ENCODE measurements around the gene ZNF148.
"Not testable (repeated sequence)": the region's sequence is repeated elsewhere in the genome, so short reads cannot be mapped to it uniquely, and the experiment has no call there.

GRCh38 chr3:125343367-125343766, 31.8 kb downstream of the ZNF148 start:
- not testable (repeated sequence) for TF ChIP-seq CTCF, POLR2A, POLR2AphosphoS5 (IDR thresholded peaks at IDR 0.05)

Measured in stomach (tissue), 4 donors.